CD14-positive monocyte (primary cell): ENCODE data around the gene SERPINA5. TPM values are rescaled to one million over a fixed set of nuclear protein-coding genes. Genes with fewer than 3 reads are reported as not detected.

Experiments
- DNase-seq, 3 donors: peaks; one replicate each; pipeline ENCODE4 v3.0.0-alpha.2; 2011 to 2022
- H2AFZ ChIP-seq: 2 replicates; pipeline ENCODE4 v1.6.0; 2012; ENCODE audit warnings: mild to moderate bottlenecking, low read depth, low read length, inconsistent platforms; ENCODE audit not compliant: insufficient read depth, poor library complexity, severe bottlenecking
- H3K27ac ChIP-seq, 2 donors: 1 replicate in 1 of 2; 2 replicates in 1 of 2; pipeline ENCODE4 v1.5.1; 2012 to 2013; ENCODE audit warnings: low read length in 2 of 2, control low read depth in 1 of 2, inconsistent platforms in 1 of 2, low read depth in 1 of 2, mild to moderate bottlenecking in 1 of 2
- H3K27me3 ChIP-seq, 2 donors: one replicate each; pipeline versions ENCODE4 v1.6.0 to v1.6.1; 2011 to 2013; ENCODE audit warnings: low read length in 2 of 2; ENCODE audit not compliant: control insufficient read depth in 2 of 2, insufficient read depth in 2 of 2
- H3K36me3 ChIP-seq, 2 donors: replicated peaks in 1 of 2; 1 replicate in 1 of 2; 2 replicates in 1 of 2; pipeline versions ENCODE4 v1.5.1 to v1.6.1; 2012 to 2013; ENCODE audit warnings: low read length in 2 of 2, control low read depth in 1 of 2, inconsistent platforms in 1 of 2, mild to moderate bottlenecking in 1 of 2; ENCODE audit not compliant: insufficient read depth in 2 of 2, control insufficient read depth in 1 of 2
- H3K4me1 ChIP-seq, 2 donors: 1 replicate in 1 of 2; 2 replicates in 1 of 2; pipeline versions ENCODE4 v1.5.1 to v1.6.1; 2012 to 2013; ENCODE audit warnings: low read length in 2 of 2, control low read depth in 1 of 2, inconsistent platforms in 1 of 2, mild to moderate bottlenecking in 1 of 2, moderate library complexity in 1 of 2; ENCODE audit not compliant: insufficient read depth in 2 of 2, control insufficient read depth in 1 of 2
- H3K4me2 ChIP-seq: replicated peaks from 2 replicates; pipeline ENCODE3; 2012; ENCODE audit warnings: low read length, moderate library complexity, mild to moderate bottlenecking; ENCODE audit not compliant: poor library complexity, severe bottlenecking; ENCODE audit errors: extremely low read depth
- H3K4me3 ChIP-seq, 3 experiments: fragments of 200-600 bp in 1 of 3; sonication (generic) in 1 of 3; replicated peaks in 1 of 3; 1 replicate in 2 of 3; 2 replicates in 1 of 3; pipeline ENCODE4 v1.5.1; 2011 to 2013; ENCODE audit warnings: low read length in 3 of 3, mild to moderate bottlenecking in 3 of 3, control low read depth in 2 of 3, low read depth in 2 of 3, inconsistent platforms in 1 of 3, moderate library complexity in 1 of 3
- H3K79me2 ChIP-seq: 2 replicates; pipeline ENCODE4 v1.6.0; 2012; ENCODE audit warnings: mild to moderate bottlenecking, control low read depth, inconsistent platforms, low read length, moderate library complexity; ENCODE audit not compliant: insufficient read depth
- H3K9ac ChIP-seq: 2 replicates; pipeline ENCODE4 v1.6.0; 2017; ENCODE audit warnings: low read length, mild to moderate bottlenecking; ENCODE audit not compliant: insufficient read depth, poor library complexity, severe bottlenecking
- H3K9me3 ChIP-seq, 2 donors: replicated peaks in 1 of 2; 1 replicate in 1 of 2; 2 replicates in 1 of 2; pipeline versions ENCODE4 v1.5.1 to v1.6.1; 2012 to 2013; ENCODE audit warnings: low read length in 2 of 2, control low read depth in 1 of 2; ENCODE audit not compliant: control insufficient read depth in 1 of 2, insufficient read depth in 1 of 2
- H4K20me1 ChIP-seq: 2 replicates; pipeline ENCODE4 v1.6.0; 2012; ENCODE audit warnings: mild to moderate bottlenecking, low read length, control low read depth, moderate library complexity; ENCODE audit not compliant: insufficient read depth
- H3K27ac Mint-ChIP-seq, 7 donors: one replicate each; pipeline ENCODE4 v1.8.0; 2020; ENCODE audit warnings: mild to moderate bottlenecking in 7 of 7, mixed read lengths in 7 of 7, moderate library complexity in 6 of 7, inconsistent platforms in 2 of 7
- H3K27me3 Mint-ChIP-seq, 3 donors: one replicate each; pipeline ENCODE4 v1.8.0; 2021 to 2022; ENCODE audit warnings: low read depth in 3 of 3, mild to moderate bottlenecking in 3 of 3, mixed read lengths in 3 of 3, moderate library complexity in 3 of 3, inconsistent platforms in 1 of 3
- H3K36me3 Mint-ChIP-seq, 2 donors: one replicate each; pipeline ENCODE4 v1.8.0; 2020; ENCODE audit warnings: mixed read lengths in 2 of 2, inconsistent platforms in 1 of 2, mild to moderate bottlenecking in 1 of 2
- H3K4me1 Mint-ChIP-seq: one replicate; pipeline ENCODE4 v1.8.0; 2020; ENCODE audit warnings: mild to moderate bottlenecking, mixed read lengths
- H3K4me3 Mint-ChIP-seq, 2 donors: one replicate each; pipeline ENCODE4 v1.8.0; 2020; ENCODE audit warnings: mild to moderate bottlenecking in 2 of 2, mixed read lengths in 2 of 2, moderate library complexity in 1 of 2
- H3K9me3 Mint-ChIP-seq, 7 donors: one replicate each; pipeline ENCODE4 v1.8.0; 2020 to 2022; ENCODE audit warnings: mixed read lengths in 7 of 7, mild to moderate bottlenecking in 6 of 7, moderate library complexity in 6 of 7, inconsistent platforms in 2 of 7
- CTCF ChIP-seq: fragments of 200-600 bp; IDR thresholded peaks from one replicate; pipeline ENCODE4 v1.8.0; 2022; ENCODE audit warnings: antibody characterized with exemption, mild to moderate bottlenecking
- WGBS: methylation state at CpG from one replicate; pipeline ENCODE4 v1.1.5; 2013; ENCODE audit warnings: missing lambda C conversion rate; ENCODE audit not compliant: insufficient coverage; 5-methylcytosine and 5-hydroxymethylcytosine counted together
- intact Hi-C, 2 donors: fragments of 100-400 bp; cut with micrococcal nuclease; formaldehyde crosslinking; loops; one replicate each; pipeline versions ENCODE4 v1.15.0 to v1.15.1; 2023
- polyA plus RNA-seq, 3 donors: library from polyadenylated mRNA; depleted of rRNA in 1 of 3; unstranded in 2 of 3; stranded (reverse) in 1 of 3; fragments of 300-500 nt in 2 of 3; fragments of >200 nt in 1 of 3; fragmentation: Illumina TruSeq in 2 of 3; gene quantifications; 1 replicate in 2 of 3; 2 replicates in 1 of 3; pipeline ENCODE4 v1.2.3, GENCODE V29; 2012 to 2021

SERPINA5 gene
- polyA plus RNA-seq, 3 donors, result not detected

GRCh38 chr14:94594441-94594840 lies 13.2 kb downstream of the SERPINA5 start:
- Mint-ChIP-seq H3K27ac (no peak overlapping the region), H3K27me3 (peaks cover 5 to 8% (median 6%) of the 10 kb centered on the region in 3 donors), H3K9me3 (peaks cover 0 to 2% (median 0%) of the 10 kb centered on the region in 7 donors), H3K36me3 (no peaks in the 10 kb centered on the region), H3K4me3 (no peak overlapping the region), H3K4me1 (no peaks in the 10 kb centered on the region)
- H3K9ac ChIP-seq, result no peak overlapping the region
- intact Hi-C loops, result no loop called here
- no peaks in the 10 kb centered on the region for H3K9me3 ChIP-seq
- H3K4me3 ChIP-seq, result no peak overlapping the region
- H3K4me1 ChIP-seq, result no peaks in the 10 kb centered on the region
- H2AFZ ChIP-seq, result no peak overlapping the region
- no peaks in the 10 kb centered on the region for H3K36me3 ChIP-seq
- no peaks in the 10 kb centered on the region for H4K20me1 ChIP-seq
- no peak for TF ChIP-seq CTCF
- no peak overlapping the region for H3K27ac ChIP-seq
- no peaks in the 10 kb centered on the region for H3K79me2 ChIP-seq
- WGBS, result 100% methylated on average over 5 of the region's 7 CpGs
- H3K27me3 ChIP-seq, result no peaks in the 10 kb centered on the region
- no peak for DNase-seq
- H3K4me2 ChIP-seq, result no peak overlapping the region

- Mint-ChIP-seq H3K9me3 (peaks cover 0 to 2% (median 0%) of the 10 kb centered on the region in 7 donors), H3K27ac (no peak overlapping the region), H3K27me3 (peaks cover 5 to 9% (median 6%) of the 10 kb centered on the region in 3 donors), H3K36me3 (no peaks in the 10 kb centered on the region), H3K4me3 (no peak overlapping the region), H3K4me1 (no peaks in the 10 kb centered on the region)
- intact Hi-C loops, result no loop called here
- no peak overlapping the region for H2AFZ ChIP-seq
- H3K4me2 ChIP-seq, result no peak overlapping the region
- no peak for DNase-seq
- WGBS, result 100% methylated on average over 1 of the region's 2 CpGs
- H3K4me3 ChIP-seq, result no peak overlapping the region
- no peaks in the 10 kb centered on the region for H3K4me1 ChIP-seq
- no peaks in the 10 kb centered on the region for H3K36me3 ChIP-seq
- no peaks in the 10 kb centered on the region for H3K9me3 ChIP-seq
- H3K27ac ChIP-seq, result no peak overlapping the region
- no peaks in the 10 kb centered on the region for H3K27me3 ChIP-seq
- no peak for TF ChIP-seq CTCF
- no peaks in the 10 kb centered on the region for H4K20me1 ChIP-seq
- H3K9ac ChIP-seq, result no peak overlapping the region
- no peaks in the 10 kb centered on the region for H3K79me2 ChIP-seq
Measured at GRCh38 chr14:94595912-94596311, 14.7 kb downstream of the SERPINA5 start.
